Kasumi-1 (cell line): ENCODE measurements around the gene EFS.

Experiments
- DNase-seq, 2 experiments: peaks; one replicate each; lab custom pipeline; 2025; lab: John Stamatoyannopoulos, UW

The EFS gene

DNA sequence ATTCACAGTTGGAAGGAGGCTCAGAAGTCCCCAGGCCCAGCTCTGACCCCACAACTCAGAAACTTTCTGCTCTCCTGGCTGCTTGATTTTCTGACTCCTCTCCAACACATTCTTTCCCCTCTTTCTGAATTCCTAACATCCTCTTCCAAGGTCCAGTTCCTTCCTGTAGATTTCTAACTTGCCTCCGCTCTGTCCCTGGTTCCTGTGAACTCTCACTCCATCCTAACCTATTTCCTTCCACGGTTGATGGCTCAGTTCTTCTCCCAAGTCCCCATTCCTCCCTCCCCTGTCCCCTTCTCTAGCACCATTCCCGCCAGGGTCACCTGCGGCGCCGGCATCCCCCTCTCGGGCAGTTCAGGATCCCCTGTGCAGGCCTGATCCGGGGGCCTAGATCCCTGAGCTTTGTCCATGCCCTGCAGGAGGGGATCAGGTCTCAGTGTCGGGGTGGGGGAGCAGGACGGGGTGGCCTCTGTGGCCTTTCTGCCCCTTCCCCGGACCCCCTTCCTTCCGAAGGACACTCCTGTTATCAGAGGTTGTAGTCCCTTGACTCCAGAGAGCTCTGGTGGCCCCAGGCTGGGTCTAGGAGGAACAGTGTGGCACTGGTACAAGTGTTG, 6.3 kb downstream of the EFS start:
- DNase-seq: no peak

DNA sequence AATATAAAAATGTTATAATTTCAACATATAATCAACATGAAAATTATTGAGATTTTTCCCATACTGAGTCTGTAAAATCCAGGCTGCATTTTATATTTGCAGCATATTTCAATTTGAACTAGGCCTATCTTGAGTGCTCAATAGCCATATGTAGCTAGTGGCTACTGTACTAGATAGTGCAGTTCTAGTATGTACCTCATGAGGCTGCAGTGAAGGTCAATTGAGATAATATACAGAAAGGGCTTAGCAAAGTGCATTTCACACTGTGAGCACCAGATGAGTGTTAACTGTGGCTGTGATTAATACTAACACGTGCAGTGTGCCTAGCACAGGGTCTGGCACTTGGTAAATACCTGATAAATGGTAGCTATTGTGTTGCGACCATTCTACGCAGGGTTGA, 6.9 kb downstream of the EFS start:
- DNase-seq: no peak

DNA sequence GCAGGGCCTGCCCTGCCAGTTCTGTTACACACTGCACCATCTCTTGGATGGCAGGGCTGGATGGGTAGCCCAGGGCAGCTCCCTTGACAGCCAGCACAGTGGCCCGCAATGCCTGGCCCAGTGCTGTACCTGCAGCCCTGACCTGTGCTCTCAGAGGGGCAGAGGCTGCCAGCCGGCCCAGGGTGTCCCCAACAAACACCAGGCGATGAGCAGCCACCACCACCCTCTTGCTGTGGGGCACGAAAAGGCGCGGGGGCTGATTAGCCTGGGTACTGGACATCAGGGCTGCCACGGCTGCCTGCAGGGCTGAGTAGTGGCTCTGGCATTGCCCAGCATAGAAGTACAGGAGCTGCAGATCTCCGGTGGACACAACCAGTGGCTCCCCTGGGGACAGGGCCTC, 7.7 kb downstream of the EFS start:
- no peak for DNase-seq

DNA sequence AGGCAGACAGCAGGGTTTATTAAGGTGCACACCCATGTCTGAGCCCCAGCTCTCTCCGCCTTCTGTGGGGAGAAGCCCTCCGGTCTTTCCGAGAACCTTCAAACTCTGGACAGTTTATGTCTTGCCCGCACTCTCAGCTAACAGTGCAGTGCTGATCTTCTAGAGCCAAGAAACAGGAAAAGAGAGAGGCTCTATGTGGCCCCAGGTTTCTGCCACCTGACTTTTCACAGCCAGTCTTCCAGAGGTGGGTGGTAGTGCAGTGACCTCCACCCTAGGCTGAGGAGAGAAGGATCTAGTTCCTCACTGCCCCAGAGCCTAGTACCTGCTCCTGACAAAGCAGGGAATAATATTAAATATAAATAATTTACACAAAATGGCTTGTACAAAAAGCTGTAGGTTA, 8.3 kb downstream of the EFS start:
- no peak for DNase-seq

DNA sequence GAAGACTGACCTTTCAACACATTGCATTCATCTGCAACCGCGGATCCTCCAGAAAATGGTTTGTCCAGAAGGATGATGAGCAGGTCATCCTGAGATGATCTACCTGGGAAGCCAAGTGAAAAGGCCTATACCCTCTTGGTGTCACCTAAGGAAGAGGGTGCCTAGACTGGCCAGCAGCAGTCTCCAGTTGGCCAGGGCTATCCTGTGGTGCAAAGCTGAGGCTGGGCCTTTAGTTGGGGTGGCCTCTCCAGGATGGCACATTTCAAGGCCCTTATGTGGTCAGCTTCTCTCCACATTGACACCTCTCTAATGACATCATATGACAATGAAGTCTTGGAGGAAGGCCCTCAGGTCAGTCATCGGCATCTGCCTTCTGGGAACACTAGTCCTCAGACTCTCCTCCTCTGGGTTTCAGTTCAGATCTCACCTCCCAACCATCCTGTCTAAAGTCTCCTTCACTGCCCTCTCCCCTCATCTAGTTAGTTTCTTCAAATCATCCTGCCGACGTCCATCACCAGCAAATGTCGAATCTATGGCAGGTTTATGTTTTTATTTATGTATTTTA, 9.0 kb downstream of the EFS start:
- DNase-seq: no peak

DNA sequence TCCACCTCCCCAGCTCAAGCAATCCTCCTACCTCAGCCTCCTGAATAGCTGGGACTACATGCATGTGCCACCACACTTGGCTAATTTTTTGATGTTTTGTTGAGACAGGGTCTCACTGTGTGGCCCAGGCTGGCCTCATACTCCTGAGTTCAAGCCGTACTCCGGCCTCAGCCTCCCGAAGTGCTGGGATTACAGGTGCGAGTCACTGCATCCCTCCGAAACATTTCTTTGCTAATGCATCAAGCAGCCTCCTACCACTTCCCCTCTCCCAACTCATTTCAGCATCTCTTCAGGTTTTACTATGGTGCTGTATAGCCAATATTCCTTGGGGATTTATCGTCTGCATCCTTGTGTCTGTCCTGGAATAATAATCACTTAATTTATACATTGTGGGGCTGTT, 10.0 kb downstream of the EFS start:
- DNase-seq: no peak

DNA sequence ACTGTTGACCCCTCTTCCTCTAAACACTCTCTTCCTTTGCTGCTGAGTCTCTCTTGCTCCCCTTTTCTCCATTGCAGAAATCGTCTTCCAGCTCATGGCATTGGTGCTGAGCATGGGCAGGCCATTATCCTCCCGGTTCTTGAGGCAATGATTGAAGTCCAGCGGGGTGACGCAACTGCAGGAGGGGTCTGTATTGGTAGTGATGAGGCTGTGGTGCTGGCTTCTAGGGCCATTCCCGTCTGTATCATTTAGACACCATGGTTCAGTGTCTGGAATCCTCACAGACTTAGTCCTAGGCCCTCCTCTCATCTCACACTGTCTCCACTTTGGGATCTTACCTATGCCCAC, 11.6 kb downstream of the EFS start:
- DNase-seq: no peak

DNA sequence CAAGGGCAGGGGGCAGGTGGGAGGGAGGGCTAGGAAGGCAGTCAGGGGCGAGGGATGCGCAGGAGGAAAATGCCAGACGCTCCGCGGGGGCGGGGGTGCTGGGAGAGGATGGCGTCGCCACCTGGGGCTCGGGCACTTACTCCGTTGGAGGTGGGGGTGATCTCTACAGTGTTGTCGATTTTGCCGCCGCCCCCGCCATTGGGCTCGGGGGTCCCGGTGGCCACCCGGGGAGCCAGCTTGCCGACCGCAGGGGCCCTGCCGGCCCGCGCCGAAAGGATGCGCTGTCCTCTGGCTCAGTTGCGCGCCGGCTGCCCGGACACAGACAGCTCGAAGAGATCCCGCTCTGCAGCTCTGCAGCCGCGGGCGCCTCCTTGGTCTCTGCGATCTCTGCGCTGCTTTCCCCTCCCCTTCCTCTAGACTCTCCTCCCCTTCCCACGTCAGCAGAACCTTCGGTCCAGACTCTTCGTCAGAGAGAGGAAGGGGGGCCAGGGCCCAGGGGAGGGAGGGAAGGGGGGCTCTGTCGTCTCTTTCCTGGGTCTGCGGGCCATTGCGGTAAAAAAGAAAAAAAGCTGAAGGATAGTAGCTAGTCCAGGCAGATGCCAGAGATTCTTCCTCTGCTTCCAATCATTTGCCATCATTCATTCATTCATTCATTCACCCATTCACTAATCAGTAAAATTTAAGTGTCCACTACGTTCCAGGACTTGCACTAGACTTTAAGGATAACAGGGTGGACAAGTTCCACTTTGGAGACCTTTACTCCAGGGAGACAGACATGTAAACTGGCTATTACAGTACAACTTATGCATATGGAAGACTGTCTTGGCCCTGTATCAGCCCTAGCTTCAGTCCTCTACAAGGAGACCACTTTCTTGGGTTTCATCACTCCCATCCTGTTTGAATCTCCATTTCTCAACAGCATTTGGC, 12.2 kb downstream of the EFS start, which contains the start of gene SLC22A17:
Gene SLC22A17, minus strand, starts transcription at position 382 of the 927 bp plus-strand sequence.
- peak; percentile 26 to 33 for DNase-seq

DNA sequence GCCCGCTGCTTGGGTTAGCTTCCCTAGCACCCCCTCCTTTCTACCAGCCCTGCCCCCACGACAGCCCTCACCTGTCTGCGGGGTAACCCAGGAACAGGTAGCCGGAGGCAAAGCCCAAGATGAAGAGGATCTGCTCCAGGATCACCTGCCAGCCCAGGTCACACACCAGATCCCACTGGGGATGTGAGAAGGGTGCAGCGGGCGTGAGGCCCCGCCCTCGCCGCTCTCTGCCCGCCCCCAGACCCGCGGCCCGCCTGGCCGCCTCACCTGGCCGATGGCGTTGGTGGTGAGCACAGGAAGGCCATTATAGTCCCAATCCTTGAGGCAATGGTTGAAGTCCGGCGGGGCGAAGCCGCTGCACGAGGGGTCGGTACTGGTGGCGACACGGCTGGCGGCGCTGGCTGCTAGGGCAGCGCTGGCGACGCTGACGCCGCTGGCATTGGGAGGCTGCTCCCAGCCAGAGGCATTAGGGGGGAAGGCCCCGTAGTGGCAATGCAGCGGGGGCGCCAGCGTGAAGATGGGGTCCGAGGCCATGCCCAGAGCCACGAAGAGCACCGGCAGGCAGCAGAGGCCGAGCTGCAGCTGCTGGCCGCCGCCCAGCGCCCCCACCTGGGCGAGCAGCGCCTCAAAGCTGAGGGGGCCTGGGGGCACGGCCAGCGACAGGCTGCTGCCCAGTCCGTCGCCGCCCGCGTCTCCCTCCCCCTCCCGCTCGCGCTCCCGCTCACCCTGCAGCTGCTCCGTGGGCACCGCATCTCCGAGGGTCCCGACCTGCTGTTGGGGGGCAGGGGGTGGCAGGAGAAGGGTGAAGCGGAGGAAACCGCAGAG, 13.1 kb downstream of the EFS start:
- DNase-seq: no peak

DNA sequence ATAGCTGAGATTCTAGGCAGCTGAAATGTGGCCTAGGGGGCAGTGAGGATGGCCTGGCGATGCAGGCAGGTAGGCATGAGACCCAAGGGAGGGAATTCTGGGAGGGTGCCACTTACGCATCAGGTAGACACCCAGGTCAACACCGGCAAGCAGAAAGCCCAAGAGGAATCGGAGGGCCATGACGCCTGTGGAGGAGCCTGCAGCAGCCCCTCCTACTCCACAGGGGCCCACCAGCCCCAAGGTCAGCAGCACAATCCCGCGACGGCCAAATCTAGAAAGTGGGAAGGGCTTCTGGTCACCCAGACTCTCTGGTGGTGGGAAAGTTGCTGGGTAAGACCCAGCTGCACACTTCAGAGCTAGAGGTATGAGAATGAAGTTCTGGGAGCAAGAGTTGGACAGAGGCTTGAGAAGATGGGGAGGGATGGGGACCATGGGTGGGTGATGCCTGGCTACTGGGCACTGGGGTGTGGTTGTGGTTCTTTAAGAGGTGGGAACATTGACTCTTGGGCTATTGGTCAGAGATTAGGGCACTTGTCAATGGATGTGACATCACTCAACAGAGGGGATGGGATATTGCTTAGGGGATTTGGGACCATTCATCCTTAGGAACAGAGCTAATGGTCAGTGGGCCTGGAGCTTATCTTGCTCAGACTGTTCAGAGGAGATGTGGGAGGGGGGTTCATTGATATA, 15.7 kb downstream of the EFS start:
- no peak for DNase-seq

DNA sequence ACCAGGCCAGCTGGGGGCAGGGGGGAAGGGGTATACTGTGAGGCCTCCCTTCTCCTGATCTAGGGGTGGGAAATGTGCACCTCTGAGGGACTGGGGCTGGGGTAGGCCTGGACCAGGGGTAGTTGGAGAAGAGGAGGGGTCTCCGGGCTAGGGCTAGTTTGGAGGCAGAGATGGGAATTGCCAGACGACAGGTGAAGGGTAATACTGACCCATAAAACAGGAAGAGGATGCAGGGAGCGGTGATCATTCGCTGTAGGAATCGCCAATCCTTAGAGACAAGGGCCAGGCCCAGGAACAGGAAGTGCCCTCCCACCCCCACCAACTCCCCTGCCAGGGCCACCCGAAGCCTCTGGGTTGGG, 16.7 kb downstream of the EFS start:
- no peak for DNase-seq

DNA sequence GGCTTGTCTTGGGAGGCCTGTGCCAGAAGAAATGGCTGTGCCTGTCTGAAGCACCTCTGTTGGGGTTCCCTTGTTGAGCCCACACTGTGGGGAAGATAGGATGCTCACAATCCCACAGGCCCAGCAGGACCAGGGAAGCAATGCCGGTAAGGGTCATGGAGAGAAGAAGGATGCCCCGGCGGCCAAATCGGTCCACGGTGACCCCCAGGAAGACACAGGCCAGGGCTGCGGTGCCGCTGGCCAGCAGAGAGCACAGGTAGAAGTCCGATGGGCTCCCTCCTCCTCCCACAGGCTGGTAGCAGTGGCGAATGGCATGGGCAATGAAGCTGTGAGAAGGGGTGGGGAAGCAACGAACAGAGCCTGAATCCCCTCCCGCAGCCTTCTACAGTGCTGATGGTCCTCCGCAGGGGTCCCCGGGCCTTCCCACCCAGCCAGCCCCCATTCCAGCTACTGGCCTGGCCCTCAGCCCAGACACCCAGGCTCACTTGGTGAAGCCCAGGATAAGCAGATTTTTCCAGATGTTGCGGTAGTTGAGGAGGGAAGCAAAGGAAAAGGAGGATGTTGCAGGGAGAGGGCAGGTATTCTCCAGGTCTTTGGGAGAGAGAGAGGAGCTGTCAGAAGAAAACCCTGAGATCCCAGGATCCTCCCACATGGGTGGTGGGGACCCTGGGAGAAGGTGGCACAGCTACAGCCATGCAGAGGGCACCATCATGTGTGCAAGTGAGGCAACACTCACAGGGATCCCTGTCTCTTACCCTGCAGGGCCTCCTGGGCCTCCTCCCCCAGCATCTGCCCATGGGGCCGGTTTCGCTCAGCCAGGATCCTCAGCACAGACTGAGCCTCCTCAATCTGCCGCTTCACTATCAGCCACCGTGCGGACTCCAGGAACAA, 17.3 kb downstream of the EFS start:
- no peak for DNase-seq

DNA sequence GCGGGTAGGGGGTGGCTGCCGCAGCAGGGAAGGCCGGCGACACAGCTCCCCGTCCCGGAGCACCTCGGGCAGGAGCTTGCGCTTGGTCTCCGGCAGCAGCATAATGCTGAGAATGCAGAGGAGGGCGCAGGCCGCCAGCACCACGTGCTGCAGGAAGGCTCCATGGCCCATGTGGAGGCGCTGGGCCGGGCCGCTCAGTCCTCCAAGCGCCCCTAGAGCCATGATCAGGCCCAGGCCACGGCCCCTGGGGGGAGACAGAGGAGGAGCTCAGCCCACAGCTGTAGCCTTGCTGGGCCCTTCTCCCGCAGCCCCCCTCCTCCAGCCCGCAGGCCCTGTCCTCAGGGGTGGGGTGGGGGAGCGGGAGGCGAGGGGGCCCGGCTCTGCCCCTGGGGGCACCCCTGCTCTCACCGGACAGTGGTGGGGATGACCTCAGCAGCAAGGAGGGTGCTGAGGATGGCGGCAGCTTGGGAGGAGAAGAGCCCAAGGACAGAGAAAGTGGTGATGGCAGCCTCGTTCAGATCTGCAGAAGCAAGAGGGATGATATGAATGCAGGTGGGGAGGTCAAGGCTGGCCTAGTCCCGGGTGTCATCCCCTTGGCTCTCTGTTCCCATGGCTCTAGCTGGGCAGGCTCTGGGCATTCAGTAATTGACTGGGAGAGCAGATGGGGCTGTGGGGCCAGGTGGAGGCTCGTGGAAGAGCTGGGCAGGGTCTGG, 18.1 kb downstream of the EFS start:
- DNase-seq: no peak

DNA sequence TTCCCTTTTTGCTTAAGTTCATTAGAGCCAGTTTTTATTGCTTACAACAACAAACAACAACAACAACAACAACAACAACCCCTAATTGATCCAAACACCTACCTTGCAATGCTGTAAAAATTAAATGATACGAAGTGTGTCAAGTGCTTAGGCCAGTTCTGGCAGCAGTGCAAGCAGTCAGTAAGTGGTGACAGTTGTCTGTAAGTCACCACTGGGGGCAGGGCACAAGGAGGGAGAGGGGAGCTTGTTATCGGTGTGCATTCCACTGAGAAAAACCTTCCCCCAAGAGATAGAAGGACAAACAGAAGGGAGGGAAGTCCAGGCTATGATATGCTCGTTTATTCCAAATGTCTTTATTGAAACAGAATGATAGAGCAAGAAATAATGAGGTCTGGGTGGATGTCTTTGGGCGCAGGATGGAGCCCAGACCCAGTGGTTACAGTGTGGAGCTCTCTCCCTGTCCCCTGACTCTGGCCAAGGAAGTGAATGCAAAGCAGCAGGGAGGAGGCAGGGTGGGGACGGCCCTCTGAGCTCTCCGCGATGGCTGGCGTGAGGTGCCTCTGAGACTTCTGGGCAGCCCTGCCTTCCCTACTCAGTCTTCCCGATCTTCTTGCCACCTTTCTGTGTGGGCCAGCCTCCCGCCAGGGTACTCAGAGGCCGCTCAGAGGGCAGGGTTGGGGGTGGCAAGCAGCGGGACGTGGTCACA, 18.8 kb downstream of the EFS start:
- no peak for DNase-seq

DNA sequence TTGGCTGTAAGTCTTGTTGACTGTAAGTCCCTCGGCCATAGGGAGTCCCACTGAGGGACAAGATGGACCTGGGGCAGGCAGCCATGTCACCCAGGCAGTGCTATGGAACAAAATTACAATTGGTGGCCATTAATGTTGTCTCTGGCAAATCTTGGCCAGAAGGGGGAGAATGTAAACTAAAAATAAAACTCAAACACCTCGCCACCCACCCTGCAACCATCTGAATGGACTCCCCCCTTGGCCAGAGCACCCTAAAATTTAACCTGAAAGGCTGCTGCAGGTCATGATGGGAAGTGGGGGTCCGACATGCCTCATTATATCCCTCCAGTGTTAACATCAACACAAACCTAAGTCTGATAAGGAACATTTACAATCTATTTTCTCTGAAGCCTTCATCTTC, 20.5 kb downstream of the EFS start:
- DNase-seq: no peak

DNA sequence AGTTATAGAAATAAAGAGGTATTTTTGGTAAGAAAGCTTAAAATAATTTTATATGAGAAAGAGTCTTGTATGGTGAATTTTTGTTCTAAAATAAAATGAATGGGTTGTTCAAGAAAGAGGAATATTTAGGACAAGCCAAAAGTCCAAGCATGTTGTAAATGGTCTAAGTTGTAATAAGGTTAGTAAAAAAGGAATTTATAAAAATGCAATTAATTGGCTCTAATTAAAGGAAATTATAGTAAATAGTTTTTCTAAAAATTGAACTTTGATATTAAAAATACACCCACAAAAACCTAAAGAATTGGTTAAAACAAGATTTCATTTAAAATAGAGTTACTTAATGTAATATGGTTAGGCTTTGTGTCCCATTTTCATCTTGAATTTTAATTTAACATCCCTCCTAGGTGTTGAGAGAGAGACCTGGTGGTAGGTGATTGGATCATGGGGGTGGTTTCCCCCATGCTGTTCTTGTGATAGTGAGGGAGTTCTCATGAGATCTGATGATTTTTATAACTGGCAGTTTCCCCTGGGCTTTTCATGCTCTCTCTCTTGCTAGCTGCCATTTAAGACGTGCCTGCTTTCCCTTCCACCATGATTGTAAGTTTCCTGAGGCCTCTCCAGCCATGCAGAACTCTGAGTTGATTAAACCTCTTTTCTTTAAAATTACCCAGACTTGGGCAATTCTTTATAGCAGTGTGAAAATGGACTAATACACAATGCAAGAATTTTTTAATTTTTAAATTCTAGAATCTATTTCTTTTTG, 25.3 kb downstream of the EFS start:
- DNase-seq: peak in 1 of 2 experiments; percentile 6

DNA sequence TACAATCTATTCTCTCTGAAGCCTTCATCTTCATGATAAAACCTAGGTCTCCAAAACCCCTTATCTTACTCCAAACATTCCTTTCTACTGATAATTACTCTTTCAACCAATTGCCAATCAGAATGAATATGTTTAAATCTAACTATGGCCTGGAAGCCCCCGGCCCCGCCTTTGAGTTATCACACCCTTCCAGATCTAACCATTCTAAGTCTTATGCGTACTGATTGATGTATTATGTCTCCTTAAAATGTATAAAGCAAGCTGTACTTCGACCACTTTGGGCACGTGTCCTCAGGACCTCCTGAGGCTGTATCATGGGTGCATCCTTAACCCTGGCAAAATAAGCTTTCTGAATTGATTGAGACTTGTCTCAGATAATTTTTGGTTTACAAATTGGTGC, 29.3 kb downstream of the EFS start:
- no peak for DNase-seq

DNA sequence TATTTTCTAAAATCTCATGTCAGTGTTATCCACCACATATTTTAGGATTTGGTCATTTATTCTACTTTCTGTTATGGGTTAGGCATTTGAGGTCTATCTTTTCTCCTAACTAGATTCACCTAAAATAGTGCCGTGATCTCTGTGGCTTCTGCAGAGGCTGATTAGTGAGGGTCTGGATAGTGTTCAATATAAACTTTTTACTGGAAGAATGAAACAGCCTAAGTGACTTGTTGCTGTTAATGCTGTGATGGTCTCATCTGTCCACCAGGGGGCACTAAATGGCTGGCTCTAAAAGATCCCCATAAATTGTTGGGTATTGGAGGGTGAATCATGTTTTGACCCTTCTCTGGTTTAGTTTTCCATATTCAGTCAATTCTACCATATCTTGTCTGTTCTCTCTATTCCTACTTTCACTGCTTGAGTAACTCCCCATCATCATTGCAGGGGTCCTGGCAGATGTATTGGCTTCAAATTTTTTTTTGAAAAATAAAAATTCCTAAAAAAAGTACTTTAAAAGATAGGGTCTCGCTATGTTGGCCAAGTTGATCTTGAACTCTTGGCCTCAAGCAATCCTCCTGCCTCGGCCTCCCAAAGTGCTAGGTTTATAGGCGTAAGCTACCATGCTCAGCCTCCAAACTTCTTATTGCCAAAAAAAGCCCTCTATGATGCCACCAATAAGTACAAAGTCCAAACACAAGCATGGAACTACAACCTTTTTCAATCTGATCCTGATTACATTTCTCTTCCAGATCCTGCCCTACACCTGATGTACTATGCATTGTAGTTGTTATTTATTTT, 36.8 kb downstream of the EFS start:
- peak; percentile 71 to 81 for DNase-seq
